GM21825 (cell line): ENCODE measurements around the gene KCNA5.

Experiments used
- ATAC-seq: cut with Tn5 transposase; IDR thresholded peaks from one replicate; pipeline ENCODE4 v1.9.1; 2021; ENCODE audit warnings: mild to moderate bottlenecking, moderate library complexity; ENCODE audit not compliant: unreplicated experiment

Gene KCNA5

GRCh38 chr12:5026342-5026938 lies 17.2 kb upstream of the KCNA5 start:
- ATAC-seq, result no peak

GRCh38 chr12:5027046-5027821 lies 16.4 kb upstream of the KCNA5 start:
- ATAC-seq, result no peak

- ATAC-seq, result no peak
Observed at GRCh38 chr12:5030066-5030465, 13.6 kb upstream of the KCNA5 start.

GRCh38 chr12:5031242-5031641 lies 12.4 kb upstream of the KCNA5 start:
- ATAC-seq, result no peak

- ATAC-seq, result no peak
Observed at GRCh38 chr12:5031958-5032357, 11.7 kb upstream of the KCNA5 start.

- no peak for ATAC-seq
Observed at GRCh38 chr12:5032821-5033220, 10.9 kb upstream of the KCNA5 start.

- no peak for ATAC-seq
Observed at GRCh38 chr12:5033883-5034282, 9.8 kb upstream of the KCNA5 start.

GRCh38 chr12:5034603-5035002 lies 9.1 kb upstream of the KCNA5 start:
- no peak for ATAC-seq

GRCh38 chr12:5035618-5036017 lies 8.1 kb upstream of the KCNA5 start:
- ATAC-seq, result no peak

GRCh38 chr12:5036031-5036430 lies 7.6 kb upstream of the KCNA5 start:
- ATAC-seq, result no peak

GRCh38 chr12:5037795-5038357 lies 5.8 kb upstream of the KCNA5 start:
- ATAC-seq, result no peak

- ATAC-seq, result no peak
Observed at GRCh38 chr12:5038781-5039311, 4.8 kb upstream of the KCNA5 start.

- no peak for ATAC-seq
Observed at GRCh38 chr12:5039815-5040214, 3.9 kb upstream of the KCNA5 start.

- no peak for ATAC-seq
Observed at GRCh38 chr12:5040368-5040767, 3.3 kb upstream of the KCNA5 start.

- no peak for ATAC-seq
Observed at GRCh38 chr12:5044420-5045295, 979 bp downstream of the KCNA5 start.

GRCh38 chr12:5047094-5047493 lies 3.4 kb downstream of the KCNA5 start:
- ATAC-seq, result no peak

GRCh38 chr12:5047729-5048128 lies 4.0 kb downstream of the KCNA5 start:
- ATAC-seq, result no peak

GRCh38 chr12:5050542-5050941 lies 6.9 kb downstream of the KCNA5 start:
- ATAC-seq, result no peak

GRCh38 chr12:5051334-5051733 lies 7.7 kb downstream of the KCNA5 start:
- ATAC-seq, result no peak

- ATAC-seq, result no peak
Observed at GRCh38 chr12:5051913-5052312, 8.2 kb downstream of the KCNA5 start.

GRCh38 chr12:5052348-5052747 lies 8.7 kb downstream of the KCNA5 start:
- ATAC-seq, result no peak
